Stomach (tissue), 4 donors: ENCODE results near the gene MIER1.

Experiments
- EP300 ChIP-seq: sonication (generic); formaldehyde crosslinking; IDR thresholded peaks from one replicate; pipeline ENCODE4 v1.6.1; 2017; ENCODE audit warnings: antibody characterized with exemption
- POLR2A ChIP-seq, 4 donors: fragments of 450-650 bp; IDR thresholded peaks; one replicate each; pipeline ENCODE4 v1.6.1; 2016; ENCODE audit warnings: antibody characterized with exemption in 4 of 4, control low read depth in 2 of 4, mild to moderate bottlenecking in 1 of 4, moderate library complexity in 1 of 4
- TF ChIP-seq, protein P1 (sequence below), 7 experiments: fragments of 450-650 bp in 4 of 7; fragments of 200-600 bp in 3 of 7; sonication (generic) in 3 of 7; IDR thresholded peaks; one replicate each; pipeline ENCODE4 v1.5.1; 2016 to 2019; ENCODE audit warnings: antibody characterized with exemption in 7 of 7, control low read depth in 2 of 7, mild to moderate bottlenecking in 1 of 7

DNA sequence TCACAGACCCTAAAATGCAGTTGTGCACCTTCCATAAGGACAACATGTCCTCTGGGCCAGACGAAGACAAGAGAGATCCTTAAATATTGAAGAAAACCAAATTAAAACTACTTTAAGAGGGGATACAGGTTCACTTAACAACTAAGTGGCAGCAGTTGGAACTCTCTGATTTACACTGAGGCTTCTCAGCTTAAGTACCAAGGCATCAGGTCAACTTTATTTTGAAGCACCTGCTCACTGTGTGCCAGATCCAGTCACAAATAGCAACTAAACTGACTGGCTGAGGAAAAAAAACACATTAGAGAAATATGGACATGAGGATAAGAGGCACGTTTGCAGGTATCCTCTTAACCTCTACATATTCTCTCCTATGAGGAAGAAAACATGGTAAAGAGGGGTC, 96.0 kb downstream of the MIER1 start:
- TF ChIP-seq, protein P1, sequence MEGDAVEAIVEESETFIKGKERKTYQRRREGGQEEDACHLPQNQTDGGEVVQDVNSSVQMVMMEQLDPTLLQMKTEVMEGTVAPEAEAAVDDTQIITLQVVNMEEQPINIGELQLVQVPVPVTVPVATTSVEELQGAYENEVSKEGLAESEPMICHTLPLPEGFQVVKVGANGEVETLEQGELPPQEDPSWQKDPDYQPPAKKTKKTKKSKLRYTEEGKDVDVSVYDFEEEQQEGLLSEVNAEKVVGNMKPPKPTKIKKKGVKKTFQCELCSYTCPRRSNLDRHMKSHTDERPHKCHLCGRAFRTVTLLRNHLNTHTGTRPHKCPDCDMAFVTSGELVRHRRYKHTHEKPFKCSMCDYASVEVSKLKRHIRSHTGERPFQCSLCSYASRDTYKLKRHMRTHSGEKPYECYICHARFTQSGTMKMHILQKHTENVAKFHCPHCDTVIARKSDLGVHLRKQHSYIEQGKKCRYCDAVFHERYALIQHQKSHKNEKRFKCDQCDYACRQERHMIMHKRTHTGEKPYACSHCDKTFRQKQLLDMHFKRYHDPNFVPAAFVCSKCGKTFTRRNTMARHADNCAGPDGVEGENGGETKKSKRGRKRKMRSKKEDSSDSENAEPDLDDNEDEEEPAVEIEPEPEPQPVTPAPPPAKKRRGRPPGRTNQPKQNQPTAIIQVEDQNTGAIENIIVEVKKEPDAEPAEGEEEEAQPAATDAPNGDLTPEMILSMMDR (IDR thresholded peaks at IDR 0.05), result no peak
- TF ChIP-seq EP300 (no peak), POLR2A (IDR thresholded peaks at IDR 0.05) (no peak)
